GM19328 (cell line): Measurements from ENCODE around the gene LAMA3.

Experiments
- ATAC-seq: cut with Tn5 transposase; IDR thresholded peaks from one replicate; pipeline ENCODE4 v1.9.1; 2021; ENCODE audit warnings: mild to moderate bottlenecking, moderate library complexity; ENCODE audit not compliant: unreplicated experiment

The LAMA3 gene

DNA sequence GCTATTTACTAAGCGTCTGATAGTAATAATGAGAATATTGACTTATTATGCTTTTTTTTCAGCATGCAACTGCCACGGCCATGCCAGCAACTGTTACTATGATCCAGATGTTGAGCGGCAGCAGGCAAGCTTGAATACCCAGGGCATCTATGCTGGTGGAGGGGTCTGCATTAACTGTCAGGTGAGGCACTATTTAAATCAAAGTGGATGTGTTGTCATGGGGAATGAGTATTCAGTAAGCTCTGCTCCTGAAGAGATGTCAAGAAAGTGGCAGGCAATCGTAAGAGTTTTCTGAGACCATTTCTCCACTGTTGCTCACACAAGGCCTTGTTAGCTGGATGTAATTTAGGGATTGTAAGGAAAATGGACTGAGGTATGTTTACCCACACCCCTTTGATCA lies 74.1 kb downstream of the LAMA3 start:
- no peak for ATAC-seq

DNA sequence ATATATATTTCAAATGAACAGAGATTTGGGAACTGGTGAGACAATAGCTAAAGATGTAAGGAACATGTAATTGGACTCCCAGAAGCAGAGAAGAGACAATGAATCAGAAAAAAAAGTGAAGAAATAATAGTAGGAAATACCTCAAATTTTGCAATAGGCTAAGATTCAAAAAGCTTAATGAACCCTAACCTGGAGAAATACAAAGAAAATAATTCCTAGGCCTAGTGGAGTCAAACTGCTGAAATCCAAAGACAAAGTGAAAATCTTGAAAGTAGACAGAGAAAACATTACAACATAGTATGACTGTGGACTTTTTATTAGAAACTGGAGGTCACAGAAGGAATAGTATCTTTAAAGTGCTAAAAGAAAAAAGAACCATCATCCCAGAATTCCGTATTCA lies 76.7 kb downstream of the LAMA3 start:
- no peak for ATAC-seq

DNA sequence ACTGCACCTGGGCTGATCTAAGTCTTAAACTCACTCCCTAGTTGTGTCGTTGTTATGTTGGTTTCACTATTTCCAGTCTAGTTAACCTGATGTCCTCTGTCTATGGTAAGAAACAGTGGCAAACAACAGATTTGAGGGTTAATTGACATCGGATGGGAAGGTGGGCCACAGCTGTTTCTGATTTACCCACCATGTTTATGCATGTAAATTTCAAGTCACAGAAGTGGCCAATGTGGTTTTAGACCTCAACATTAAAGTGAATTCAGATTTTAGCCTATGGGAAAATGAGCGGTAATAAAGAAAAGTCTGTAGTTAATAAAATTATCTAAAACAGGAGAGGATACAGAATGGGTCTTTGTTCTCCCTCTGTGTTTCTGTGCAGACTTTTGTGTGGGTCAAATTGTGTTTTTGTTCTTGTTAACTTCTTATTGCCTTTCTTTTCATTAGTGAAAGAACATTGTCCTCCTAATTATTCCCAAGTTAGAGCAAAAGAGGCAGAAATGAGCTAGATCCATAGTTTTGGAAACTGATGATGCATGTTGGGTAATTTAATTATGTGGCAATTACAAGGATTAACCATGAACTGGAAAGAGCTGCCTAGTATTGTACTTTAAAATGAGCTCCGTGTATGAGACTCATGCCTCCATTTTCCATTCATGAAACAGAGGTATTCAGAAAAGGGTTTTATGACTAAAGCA lies 83.2 kb downstream of the LAMA3 start:
- ATAC-seq = no peak

DNA sequence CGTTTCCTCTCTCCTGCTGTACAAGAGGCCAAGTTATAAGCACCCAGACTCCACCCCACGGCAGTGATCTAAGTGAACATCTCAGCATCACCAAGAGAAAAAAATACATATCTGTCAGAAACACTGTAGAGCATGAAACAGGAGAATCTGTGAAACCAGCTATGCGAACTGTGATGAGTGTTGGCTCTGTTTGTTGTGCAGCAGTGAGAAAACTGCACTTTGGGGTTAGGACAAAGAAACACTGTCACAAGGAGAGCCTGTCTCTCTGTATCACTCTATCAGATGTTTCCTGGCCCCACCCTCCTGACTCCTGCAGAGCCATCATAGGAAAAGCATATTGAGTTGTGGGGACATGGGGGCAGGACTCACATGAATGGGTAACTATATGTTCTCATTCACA lies 87.1 kb downstream of the LAMA3 start:
- no peak for ATAC-seq

DNA sequence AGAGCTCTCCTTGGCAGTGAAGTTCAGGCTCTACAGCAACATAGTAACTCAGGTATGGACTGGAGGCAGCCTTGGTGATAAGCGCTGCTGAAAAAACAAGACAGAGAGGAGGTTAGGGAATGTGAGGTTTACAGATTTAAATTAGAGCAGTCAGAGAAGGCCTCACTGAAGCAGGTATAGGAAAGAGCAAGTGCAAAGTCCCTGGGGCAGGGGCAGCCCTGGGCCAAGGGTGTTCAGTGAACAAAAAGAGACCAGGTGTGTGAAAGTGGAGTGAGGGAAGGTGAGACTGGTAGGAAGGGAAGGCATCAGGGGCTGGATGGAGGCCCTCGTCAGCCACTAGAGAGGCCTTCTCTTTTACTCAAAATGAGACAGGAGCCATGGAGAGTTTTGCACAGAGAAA lies 89.6 kb downstream of the LAMA3 start:
- ATAC-seq = no peak

GRCh38 chr18:23779696-23780303 lies 90.5 kb downstream of the LAMA3 start:
- ATAC-seq = no peak

- no peak for ATAC-seq
These were observed 95.6 kb downstream of the LAMA3 start for GRCh38 chr18:23784832-23785245.

DNA sequence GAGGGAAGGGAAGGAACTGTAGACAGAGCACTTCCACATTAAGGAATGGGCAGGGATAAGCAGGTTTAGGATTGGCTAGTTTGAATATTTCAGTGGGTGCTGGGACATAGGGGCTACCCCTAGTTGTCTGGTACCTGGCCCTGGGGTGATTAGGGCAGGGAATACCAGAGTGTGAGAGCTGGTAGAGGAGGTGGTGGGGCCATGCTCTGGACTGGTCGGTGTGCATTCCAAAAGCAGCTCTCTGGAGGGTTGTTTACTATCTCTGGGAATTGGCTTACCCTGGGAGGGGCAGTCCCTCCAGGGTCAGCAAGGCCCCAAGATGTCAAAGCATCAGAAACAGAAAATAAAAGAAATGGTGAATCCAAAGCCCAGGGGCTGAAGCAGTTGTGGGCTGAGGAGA lies 103.8 kb downstream of the LAMA3 start:
- no peak for ATAC-seq

DNA sequence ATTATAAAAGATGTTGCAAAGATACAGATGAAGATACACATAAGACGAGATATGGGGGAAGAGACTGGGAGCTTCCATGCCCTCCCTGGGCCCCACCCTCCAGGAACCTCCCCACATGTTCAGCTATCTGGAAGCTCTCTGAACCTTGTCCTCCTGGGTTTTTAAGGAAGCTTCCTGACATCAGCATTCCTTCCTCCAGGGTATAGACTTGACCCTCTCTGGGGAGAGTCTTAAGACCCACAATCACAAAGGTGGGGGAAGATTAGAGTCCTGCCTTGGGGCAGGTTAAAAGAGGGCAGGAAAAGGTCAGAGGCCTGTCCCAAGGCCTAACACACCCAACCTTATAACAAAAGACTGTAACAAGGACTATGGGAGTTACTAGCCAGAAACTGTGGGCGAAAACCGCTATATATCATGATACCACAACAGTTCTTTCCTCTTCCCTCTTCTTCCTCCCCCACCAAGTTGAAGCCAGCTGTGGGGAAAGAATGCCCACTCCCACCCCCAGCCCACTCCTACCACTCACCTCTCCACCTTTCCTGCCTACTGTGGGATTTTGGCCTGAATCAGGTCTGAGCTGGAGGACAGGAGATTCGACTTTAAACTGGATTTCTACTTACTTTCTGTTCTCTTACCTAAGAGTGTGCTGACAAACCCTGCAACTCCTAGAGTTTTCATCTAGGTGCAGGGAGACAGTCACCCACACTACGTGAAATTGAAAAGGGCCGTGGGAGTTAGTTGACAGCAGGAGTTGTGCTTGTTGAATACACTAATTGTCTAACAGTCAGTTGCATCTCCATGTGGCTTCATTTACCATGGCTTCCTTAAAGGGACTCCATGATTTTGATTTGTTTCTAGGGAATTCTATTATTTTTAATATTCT lies 105.0 kb downstream of the LAMA3 start:
- ATAC-seq = no peak

DNA sequence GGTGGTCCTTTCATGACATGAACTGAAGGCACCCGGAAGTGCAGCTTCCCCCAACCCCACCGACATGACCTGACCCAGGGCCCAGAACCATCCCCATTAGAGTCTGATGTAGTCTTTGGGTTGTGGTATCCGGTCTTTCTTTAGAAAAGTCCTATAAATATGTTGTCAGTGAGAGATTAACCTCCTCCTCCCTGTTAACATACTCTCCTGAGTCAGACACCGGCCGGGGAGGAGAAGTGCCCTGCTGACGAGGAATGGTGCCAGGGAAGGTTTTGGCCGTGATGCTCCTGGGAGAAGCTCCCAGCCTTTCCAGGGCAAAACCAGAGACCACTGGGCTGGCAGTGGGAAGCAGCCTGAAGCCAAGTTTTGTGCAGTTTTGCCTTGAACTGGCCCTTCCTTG lies 109.0 kb downstream of the LAMA3 start:
- ATAC-seq = no peak

GRCh38 chr18:23798824-23799223 lies 109.6 kb downstream of the LAMA3 start:
- ATAC-seq = no peak

DNA sequence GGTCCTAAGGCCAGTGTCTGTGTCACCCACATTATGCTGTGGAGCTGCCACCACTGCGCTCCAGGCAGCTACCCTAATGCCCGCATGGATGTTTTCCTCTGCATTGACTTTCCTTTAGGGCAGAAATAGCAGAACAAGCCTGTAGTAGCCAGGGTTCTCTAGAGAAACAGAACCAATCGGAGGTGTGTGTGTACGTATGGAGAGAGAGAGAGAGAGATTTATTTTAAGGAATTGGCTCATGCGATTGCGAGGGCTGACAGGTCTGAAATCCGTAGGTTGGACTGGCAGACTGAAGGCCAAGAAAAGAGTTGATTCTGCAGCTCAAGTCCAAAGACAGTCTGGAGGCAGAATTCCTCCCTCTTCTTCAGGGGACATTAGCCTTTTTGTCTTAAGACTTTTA lies 110.3 kb downstream of the LAMA3 start:
- ATAC-seq = no peak

DNA sequence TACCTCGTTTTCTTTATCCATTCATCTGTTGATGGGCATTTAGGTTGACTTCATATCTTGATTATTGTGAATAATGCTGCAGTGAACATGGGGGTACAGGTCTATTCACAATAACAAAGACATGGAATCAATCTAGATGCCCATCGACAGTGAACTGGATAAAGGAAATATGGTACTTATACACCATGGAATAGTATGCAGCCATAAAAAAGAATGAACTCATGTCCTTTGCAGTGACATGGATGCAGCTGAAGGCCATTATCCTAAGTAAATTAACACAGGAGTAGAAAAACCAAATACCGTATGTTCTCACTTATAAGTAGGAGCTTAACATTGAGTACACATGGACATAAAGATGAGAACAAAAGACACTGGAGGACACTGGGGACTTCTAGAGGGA lies 111.6 kb downstream of the LAMA3 start:
- ATAC-seq = no peak

GRCh38 chr18:23802817-23803216 lies 113.6 kb downstream of the LAMA3 start:
- no peak for ATAC-seq

- ATAC-seq = no peak
These were observed 114.5 kb downstream of the LAMA3 start for GRCh38 chr18:23803755-23804154.

DNA sequence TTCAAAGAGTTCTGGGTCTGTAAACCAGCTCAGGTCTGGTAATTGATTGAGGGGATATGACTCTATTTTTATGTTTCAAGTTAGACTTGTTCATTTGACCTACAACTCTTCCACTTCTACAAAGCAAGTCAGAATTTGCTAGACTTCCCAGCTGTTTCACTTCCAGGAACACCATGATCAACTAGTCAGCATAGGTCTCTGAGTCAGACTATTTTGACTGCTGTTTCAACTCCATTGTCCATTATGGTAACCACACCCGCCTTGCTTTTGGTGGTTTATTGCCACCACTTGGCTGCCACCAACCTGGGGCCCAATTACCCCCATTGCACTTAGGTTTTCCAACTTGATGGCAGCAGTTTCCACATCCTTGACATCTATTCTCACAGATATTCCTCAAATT lies 116.6 kb downstream of the LAMA3 start:
- ATAC-seq = no peak

- no peak for ATAC-seq
These were observed 120.2 kb downstream of the LAMA3 start for GRCh38 chr18:23809415-23809814.

GRCh38 chr18:23810396-23810795 lies 121.1 kb downstream of the LAMA3 start:
- no peak for ATAC-seq

DNA sequence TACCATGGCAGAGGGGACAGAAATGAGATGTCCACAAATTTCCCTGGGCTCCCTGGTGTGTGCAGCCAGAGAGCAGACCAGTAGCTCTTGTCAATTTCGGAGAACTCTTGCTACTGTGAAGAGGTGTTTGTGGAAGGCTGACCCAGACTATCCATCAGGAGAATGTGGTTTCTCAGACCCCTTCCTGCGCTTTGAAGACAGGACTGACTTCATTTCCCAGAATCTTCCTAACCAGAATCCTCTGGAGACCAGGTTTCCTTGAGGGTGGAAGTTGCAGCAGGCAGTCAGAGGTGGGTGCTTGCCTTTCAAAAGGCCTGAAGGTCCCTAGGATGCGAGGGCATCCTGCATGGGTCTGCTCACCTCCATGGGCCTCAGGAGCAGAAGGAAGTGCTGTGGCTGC lies 121.9 kb downstream of the LAMA3 start:
- ATAC-seq = no peak

GRCh38 chr18:23812546-23813440 lies 123.5 kb downstream of the LAMA3 start:
- no peak for ATAC-seq
